Stimulated activated CD8-positive, alpha-beta memory T cell treated with anti-CD3 and anti-CD28 coated beads, Interleukin-4, amount 100 ng/mL, for 1 hour (primary cell): Measurements from ENCODE around the gene NANS.

Experiments used
- DNase-seq, 2 donors: peaks; one replicate each; pipeline ENCODE4 v3.0.0-alpha.2; 2020; ENCODE audit warnings: low read depth in 2 of 2, low spot score in 1 of 2

NANS gene

GRCh38 chr9:98130576-98131228 is 74.2 kb downstream of the NANS start:
- no peak for DNase-seq

GRCh38 chr9:98132158-98132557 is 75.6 kb downstream of the NANS start:
- DNase-seq = no peak
